LNCAP (cell line): ENCODE results near the gene TOB1.

ENCODE experiments used
- TF ChIP-seq, protein P1 (sequence below): fragments of 450-650 bp; IDR thresholded peaks from 2 replicates; pipeline ENCODE4 v1.5.1; 2017; ENCODE audit warnings: mild to moderate bottlenecking

The TOB1 gene

DNA sequence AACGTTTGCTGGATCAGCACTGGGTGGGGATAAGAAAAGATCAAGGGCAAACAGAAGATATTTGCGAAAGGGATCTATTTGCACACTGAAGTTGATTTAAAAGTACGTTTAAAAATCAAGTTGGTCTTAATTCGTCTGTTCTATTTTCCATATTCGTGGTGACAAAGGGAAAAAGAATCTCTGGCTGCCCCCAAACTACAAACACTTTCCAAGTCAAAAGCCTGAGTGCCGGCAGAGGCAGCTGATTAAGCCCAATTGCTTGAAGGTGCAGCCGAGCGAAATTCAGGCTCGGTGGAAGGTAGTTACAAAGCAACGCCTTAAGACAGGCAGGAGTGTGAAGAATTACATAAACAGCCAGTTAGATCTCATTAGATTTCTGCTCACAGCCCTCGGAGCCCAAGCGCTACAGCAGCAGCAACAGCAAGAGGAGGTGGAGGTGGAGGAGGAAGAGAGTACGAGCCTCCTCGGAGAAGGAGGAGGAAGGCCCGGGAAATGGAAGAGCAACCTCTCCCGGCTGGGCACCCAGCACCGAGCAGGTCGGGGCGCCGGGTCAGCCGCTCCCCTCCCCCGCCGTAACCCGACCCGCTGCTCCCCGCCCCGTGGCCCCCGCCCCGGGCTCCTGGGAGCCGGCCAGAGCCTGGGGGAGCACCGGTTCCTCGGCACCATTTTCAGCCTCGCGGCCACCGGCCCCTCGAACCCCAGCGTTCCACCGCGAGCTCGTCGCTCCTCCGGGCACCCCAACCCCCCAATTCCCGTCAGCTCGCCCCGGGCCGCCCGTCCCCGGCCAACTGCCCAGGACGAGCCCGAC lies 890 bp downstream of the TOB1 start:
- TF ChIP-seq, protein P1, sequence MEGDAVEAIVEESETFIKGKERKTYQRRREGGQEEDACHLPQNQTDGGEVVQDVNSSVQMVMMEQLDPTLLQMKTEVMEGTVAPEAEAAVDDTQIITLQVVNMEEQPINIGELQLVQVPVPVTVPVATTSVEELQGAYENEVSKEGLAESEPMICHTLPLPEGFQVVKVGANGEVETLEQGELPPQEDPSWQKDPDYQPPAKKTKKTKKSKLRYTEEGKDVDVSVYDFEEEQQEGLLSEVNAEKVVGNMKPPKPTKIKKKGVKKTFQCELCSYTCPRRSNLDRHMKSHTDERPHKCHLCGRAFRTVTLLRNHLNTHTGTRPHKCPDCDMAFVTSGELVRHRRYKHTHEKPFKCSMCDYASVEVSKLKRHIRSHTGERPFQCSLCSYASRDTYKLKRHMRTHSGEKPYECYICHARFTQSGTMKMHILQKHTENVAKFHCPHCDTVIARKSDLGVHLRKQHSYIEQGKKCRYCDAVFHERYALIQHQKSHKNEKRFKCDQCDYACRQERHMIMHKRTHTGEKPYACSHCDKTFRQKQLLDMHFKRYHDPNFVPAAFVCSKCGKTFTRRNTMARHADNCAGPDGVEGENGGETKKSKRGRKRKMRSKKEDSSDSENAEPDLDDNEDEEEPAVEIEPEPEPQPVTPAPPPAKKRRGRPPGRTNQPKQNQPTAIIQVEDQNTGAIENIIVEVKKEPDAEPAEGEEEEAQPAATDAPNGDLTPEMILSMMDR: no peak

DNA sequence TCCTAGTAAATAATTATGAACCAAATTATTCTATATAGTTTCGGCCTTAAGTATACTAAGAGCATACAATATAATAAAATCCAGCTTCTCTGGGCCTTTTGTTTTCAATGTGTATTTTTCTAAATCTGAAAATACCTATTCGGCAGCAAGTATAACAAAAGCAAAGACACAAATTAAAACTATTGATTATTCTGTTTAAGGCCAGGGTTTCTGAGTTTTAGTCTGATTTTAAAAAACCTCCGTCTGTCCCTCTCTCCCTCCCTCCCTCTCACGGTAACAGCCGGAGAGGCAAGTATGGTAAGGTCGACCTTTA lies 1.5 kb downstream of the TOB1 start:
- TF ChIP-seq, protein P1: no peak

- TF ChIP-seq, protein P1: no peak
Observed at GRCh38 chr17:50863931-50864330, 2.2 kb downstream of the TOB1 start.

- TF ChIP-seq, protein P1: peak; percentile 78
Observed at GRCh38 chr17:50863221-50863843, 2.8 kb downstream of the TOB1 start.

DNA sequence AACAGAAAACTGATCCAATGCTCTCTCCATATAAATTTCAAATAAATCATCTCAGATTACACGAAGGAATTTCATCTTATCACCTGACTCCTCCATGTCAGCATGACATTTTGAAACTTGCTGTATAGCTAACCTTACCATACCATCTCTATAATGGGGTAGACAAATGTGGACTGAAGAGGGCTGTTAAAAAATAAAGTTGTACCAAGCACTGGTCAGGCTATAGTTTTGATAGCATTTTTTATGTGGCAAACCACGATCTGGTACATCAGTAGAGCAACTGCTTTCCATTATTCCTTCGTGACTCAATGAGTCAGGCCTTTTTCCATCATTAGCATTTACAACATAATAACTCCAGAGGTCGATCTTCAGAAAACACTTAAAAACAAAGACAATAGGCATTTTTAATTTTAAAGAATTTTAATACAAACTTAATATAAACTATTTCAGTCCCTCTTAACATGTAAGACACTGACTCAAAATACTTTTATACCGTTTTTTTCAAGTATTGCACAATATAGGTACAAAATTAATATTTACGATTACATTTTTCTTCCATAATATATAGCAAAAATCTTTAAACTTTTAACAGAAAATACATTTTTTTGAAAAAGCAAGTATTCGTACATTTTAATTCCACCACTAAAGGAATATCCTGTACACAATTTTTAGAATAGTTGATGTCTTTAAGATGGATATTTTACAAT lies 4.2 kb downstream of the TOB1 start:
- TF ChIP-seq, protein P1: no peak

DNA sequence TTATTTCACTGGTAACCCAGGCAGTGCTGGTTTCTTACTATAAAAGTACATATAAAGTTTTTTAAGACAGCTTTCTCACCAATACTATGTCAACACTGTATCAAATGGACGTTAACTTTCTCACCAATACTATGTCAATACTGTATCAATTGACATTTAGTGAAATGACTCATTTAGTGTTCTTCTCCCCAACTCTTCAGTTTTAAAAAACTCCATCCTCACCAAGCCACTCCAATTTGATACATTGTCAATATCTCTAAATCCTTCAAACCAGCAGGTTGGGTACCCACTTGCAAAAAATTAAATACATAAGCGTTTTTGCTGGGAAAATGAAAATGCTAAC lies 4.8 kb downstream of the TOB1 start:
- TF ChIP-seq, protein P1: no peak

DNA sequence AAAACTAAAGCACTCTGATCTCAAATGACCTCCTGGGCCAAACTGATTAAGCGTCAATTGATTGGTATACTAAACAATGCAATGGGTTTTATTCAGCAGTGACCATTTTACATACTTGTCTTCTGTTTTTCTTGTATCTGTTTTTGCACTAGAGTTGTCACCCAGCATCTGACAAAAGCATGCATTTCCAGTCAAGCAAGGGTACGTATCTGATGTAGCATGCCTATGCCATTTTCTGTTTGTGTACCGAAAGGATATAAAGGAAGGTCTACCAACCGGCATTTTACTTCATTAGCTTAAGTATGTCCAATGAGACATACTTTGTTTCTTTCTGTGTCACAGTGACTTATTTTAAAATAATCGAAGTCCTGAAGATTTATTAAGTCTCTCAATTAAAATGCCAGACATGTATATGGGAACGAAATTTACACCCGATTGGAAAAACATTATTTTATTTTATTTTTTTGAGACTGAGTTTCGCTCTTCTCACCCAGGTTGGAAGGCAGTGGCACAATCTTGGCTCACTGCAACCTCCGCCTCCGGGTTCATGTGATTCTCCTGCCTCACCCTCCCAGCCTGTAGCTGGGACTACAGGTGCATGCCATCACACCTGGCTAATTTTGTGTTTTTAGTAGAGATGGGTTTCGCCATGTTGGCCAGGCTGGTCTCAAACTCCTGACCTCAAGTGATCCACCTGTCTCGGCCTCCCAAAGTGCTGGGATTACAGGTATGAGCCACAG lies 7.5 kb downstream of the TOB1 start:
- TF ChIP-seq, protein P1: no peak
